Measurements from ENCODE around the gene AGR3. TPM values are rescaled to one million over a fixed set of nuclear protein-coding genes. Genes with fewer than 3 reads are reported as not detected.

AGR3 gene
- total RNA-seq, result not detected in 2 replicates

GRCh38 chr7:16881844-16882243 is at the start of gene AGR3:
AGR3 (minus strand) TSS chr7:16881983; CDS start chr7:16878618, 3,365 bp downstream.

Small RNA genes within 50 kb of the gene (small RNA-seq; reads per million reads assigned to genes)
- not detected for gene AC098592.2

Other genes starting within 250 kb of the AGR3 start
- 25.8 and 26.0 TPM in 2 replicates for gene ANKMY2, start 236.2 kb downstream of the AGR3 start, total RNA-seq
- gene BZW2, start 235.8 kb downstream of the AGR3 start, total RNA-seq, result 40.6 and 41.1 TPM in 2 replicates
- gene TSPAN13, start 128.2 kb downstream of the AGR3 start, total RNA-seq, result 1.1 and 2.4 TPM in 2 replicates
- not detected in 2 replicates for gene AGR2, start 77.0 kb downstream of the AGR3 start, total RNA-seq